Panc1 (cell line): ENCODE measurements around the gene UBL4A. TPM values are rescaled to one million over a fixed set of nuclear protein-coding genes. Genes with fewer than 3 reads are reported as not detected.
A peak's percentile ranks its signal among the peaks of the same experiment; 100 is the strongest.

Source experiments
- ATAC-seq: fragments of 200-7000 bp; cut with Tn5 transposase; 2 replicates; pipeline ENCODE4 v1.9.1; 2020; ENCODE audit warnings: mild to moderate bottlenecking, moderate library complexity
- BruUV-seq: library from RNA; stranded (reverse); fragments of 400-500 nt; replicated peaks from 2 replicates; lab custom pipeline; 2021; lab: Mats Ljungman, UMichigan
- CTCF ChIA-PET: fragments of 300-600 bp; sonication (Branson Sonifier 250); formaldehyde crosslinking; loops from one replicate; lab custom pipeline; 2022; ENCODE audit warnings: antibody characterized with exemption; lab: Charles Lee
- POLR2A ChIA-PET: fragments of 300-600 bp; sonication (Branson Sonifier 250); formaldehyde crosslinking; loops from one replicate; lab custom pipeline; 2022; ENCODE audit warnings: antibody characterized with exemption; lab: Charles Lee
- DNase-seq: peaks from one replicate; pipeline ENCODE4 v3.0.0-alpha.2; 2010; ENCODE audit warnings: low read depth, low spot score
- H3K27ac ChIP-seq: 2 replicates; pipeline ENCODE4 v1.5.1; 2011; ENCODE audit warnings: mild to moderate bottlenecking, low read length, inconsistent platforms
- H3K27me3 ChIP-seq: fragments of 200-500 bp; sonication (Bioruptor generic); 2 replicates; pipeline ENCODE4 v1.6.0; 2014; ENCODE audit warnings: low read length, inconsistent platforms; ENCODE audit not compliant: control insufficient read depth, insufficient read depth
- H3K36me3 ChIP-seq: fragments of 200-500 bp; sonication (Bioruptor generic); 2 replicates; pipeline ENCODE4 v1.5.1; 2014; ENCODE audit warnings: inconsistent platforms, mild to moderate bottlenecking, low read length, moderate library complexity; ENCODE audit not compliant: control insufficient read depth, insufficient read depth
- H3K4me1 ChIP-seq: 2 replicates; pipeline ENCODE4 v1.5.1; 2011; ENCODE audit warnings: inconsistent platforms, mild to moderate bottlenecking, low read length, moderate library complexity; ENCODE audit not compliant: control insufficient read depth, insufficient read depth
- H3K4me3 ChIP-seq, 2 experiments: 2 replicates each; pipeline ENCODE4 v1.5.1; 2011 to 2012; ENCODE audit warnings: low read depth in 2 of 2, low read length in 2 of 2, mild to moderate bottlenecking in 2 of 2, inconsistent platforms in 1 of 2, moderate library complexity in 1 of 2
- H3K9me3 ChIP-seq: fragments of 200-500 bp; sonication (Bioruptor generic); 2 replicates; pipeline ENCODE4 v1.5.1; 2014; ENCODE audit warnings: low read depth, mild to moderate bottlenecking, inconsistent platforms, low read length, moderate library complexity; ENCODE audit not compliant: control insufficient read depth, insufficient read depth
- POLR2AphosphoS5 ChIP-seq: IDR thresholded peaks from 2 replicates; pipeline ENCODE4 v1.6.1; 2012; ENCODE audit warnings: mild to moderate bottlenecking, low read depth, low read length, moderate library complexity
- REST ChIP-seq, 2 experiments: IDR thresholded peaks; 2 replicates each; pipeline ENCODE4 v1.6.1; 2011 to 2012; ENCODE audit warnings: low read depth in 2 of 2, control low read depth in 1 of 2, low read length in 1 of 2, mild to moderate bottlenecking in 1 of 2, moderate library complexity in 1 of 2; ENCODE audit not compliant: insufficient read depth in 1 of 2
- SIN3A ChIP-seq: IDR thresholded peaks from 2 replicates; pipeline ENCODE4 v1.6.1; 2012; ENCODE audit warnings: low read depth, mild to moderate bottlenecking, low read length, moderate library complexity, borderline replicate concordance; ENCODE audit not compliant: insufficient read depth
- in situ Hi-C: cut with HindIII; loops from 2 replicates; pipeline ENCODE4 v1.10.0; 2016; ENCODE audit warnings: low sequenced_read_pairs, low pct_unique_long_range_greater_than_20kb
- intact Hi-C: fragments of 100-400 bp; cut with micrococcal nuclease; formaldehyde crosslinking; loops from one replicate; pipeline ENCODE4 v1.10.0; 2022; ENCODE audit not compliant: unreplicated experiment
- total RNA-seq: library from RNA; stranded (reverse); gene quantifications from one replicate; pipeline ENCODE4 v1.2.1, GENCODE V29; 2021; ENCODE audit not compliant: unreplicated experiment

UBL4A gene
- total RNA-seq, 1 experiment from 2014 or later: 65.4 TPM

- BruUV-seq: TSS peak; percentile 24
- no peaks in the 10 kb centered on the region for H3K36me3 ChIP-seq
- H3K4me1 ChIP-seq: peaks cover 22% of the 10 kb centered on the region
- peak overlapping the region; percentile 93 for H3K27ac ChIP-seq
- no peak for ATAC-seq
- in situ Hi-C loops: no loop called here
- TF ChIP-seq REST (IDR thresholded peaks at IDR 0.05; ENCODE audit: insufficient read depth in 1 of 2, low read depth in 2 of 2, low read length in 1 of 2) (peak in 1 of 2 experiments; percentile 18; a peak in 1 of 4 replicates), SIN3A (0 out of 2 replicates have a peak, but pooled peaks have one; percentile 10), POLR2AphosphoS5 (no peak)
- H3K4me3 ChIP-seq: peak overlapping the region; percentile 87 to 90
- H3K9me3 ChIP-seq: no peaks in the 10 kb centered on the region
- DNase-seq: no peak
- no peaks in the 10 kb centered on the region for H3K27me3 ChIP-seq
- intact Hi-C loops: no loop called here
- ChIA-PET CTCF (interaction anchor here (0.5 kb wide), 1 partner anchor 8 kb away, joined by 5 read pairs; no protein-coding TSS in a partner anchor), POLR2A (no interaction called here)
Measured at GRCh38 chrX:154437971-154438893, 48.2 kb downstream of the UBL4A start.

- peak within 1 kb of the TSS; percentile 87 to 90 for H3K4me3 ChIP-seq
- no peaks in the 10 kb centered on the region; the same call in 1 of the 2 replicates for H3K36me3 ChIP-seq
- intact Hi-C loops (no loop called here), in situ Hi-C loops (no loop called here)
- peaks cover 12% of the 10 kb centered on the region for H3K4me1 ChIP-seq
- ChIA-PET CTCF (no interaction called here), POLR2A (no interaction called here)
- no peak for DNase-seq
- no peaks in the 10 kb centered on the region for H3K9me3 ChIP-seq
- peak; percentile 68; the same call in 1 of the 2 replicates for TF ChIP-seq SIN3A
- TF ChIP-seq REST (IDR thresholded peaks at IDR 0.05; ENCODE audit: insufficient read depth in 1 of 2, low read depth in 2 of 2, low read length in 1 of 2): no peak
- H3K27me3 ChIP-seq: no peaks in the 10 kb centered on the region
- BruUV-seq: no TSS peak
- peak; percentile 75 for ATAC-seq
- H3K27ac ChIP-seq: peak within 1 kb of the TSS; percentile 93
Measured at GRCh38 chrX:154436983-154437752, 49.2 kb downstream of the UBL4A start, which contains the start of gene GDI1. TSS of gene GDI1 (plus strand) at chrX:154437154. CDS start at chrX:154437255, 101 bp downstream.
